ENCODE results near the gene ERICH2.
"Not testable (repeated sequence)": the region's sequence is repeated elsewhere in the genome, so short reads cannot be mapped to it uniquely, and the experiment has no call there.

ERICH2 gene

GRCh38 chr2:170770008-170770605 lies at the start of gene ERICH2:
ERICH2 (plus strand) TSS chr2:170770378; CDS start chr2:170770682, 304 bp downstream.
- DNase-seq, result peak; percentile 55

- DNase-seq, result no peak
Measured at GRCh38 chr2:170721678-170722077, 48.5 kb upstream of the ERICH2 start.

GRCh38 chr2:170722301-170722700 lies 47.9 kb upstream of the ERICH2 start:
- DNase-seq, result no peak

- no peak for DNase-seq
Measured at GRCh38 chr2:170723446-170723958, 46.7 kb upstream of the ERICH2 start.

- DNase-seq, result no peak
Measured at GRCh38 chr2:170733798-170734600, 36.2 kb upstream of the ERICH2 start.

GRCh38 chr2:170734601-170735000 lies 35.6 kb upstream of the ERICH2 start:
- not testable (repeated sequence) for DNase-seq

GRCh38 chr2:170736628-170737027 lies 33.5 kb upstream of the ERICH2 start:
- no peak for DNase-seq

GRCh38 chr2:170737406-170737805 lies 32.8 kb upstream of the ERICH2 start:
- DNase-seq, result no peak

GRCh38 chr2:170737821-170738220 lies 32.4 kb upstream of the ERICH2 start:
- no peak for DNase-seq

GRCh38 chr2:170739048-170739447 lies 31.1 kb upstream of the ERICH2 start:
- DNase-seq, result peak; percentile 94

GRCh38 chr2:170739507-170740046 lies 30.6 kb upstream of the ERICH2 start:
- no peak for DNase-seq

GRCh38 chr2:170740660-170741059 lies 29.5 kb upstream of the ERICH2 start:
- no peak for DNase-seq

GRCh38 chr2:170742000-170742399 lies 28.2 kb upstream of the ERICH2 start:
- no peak for DNase-seq

GRCh38 chr2:170742896-170743529 lies 27.2 kb upstream of the ERICH2 start:
- no peak for DNase-seq

- DNase-seq, result no peak
Measured at GRCh38 chr2:170743530-170744239, 26.5 kb upstream of the ERICH2 start.

GRCh38 chr2:170744248-170745002 lies 25.8 kb upstream of the ERICH2 start:
- no peak for DNase-seq

- DNase-seq, result no peak
Measured at GRCh38 chr2:170745305-170745704, 24.9 kb upstream of the ERICH2 start.

- DNase-seq, result peak; percentile 69
Measured at GRCh38 chr2:170747921-170748320, 22.3 kb upstream of the ERICH2 start.

GRCh38 chr2:170751555-170751954 lies 18.6 kb upstream of the ERICH2 start:
- DNase-seq, result not testable (repeated sequence)

GRCh38 chr2:170761572-170761971 lies 8.6 kb upstream of the ERICH2 start:
- DNase-seq, result no peak

- no peak for DNase-seq
Measured at GRCh38 chr2:170762760-170763159, 7.4 kb upstream of the ERICH2 start.

- DNase-seq, result no peak
Measured at GRCh38 chr2:170763232-170763631, 6.9 kb upstream of the ERICH2 start.
